Erythroblast (primary cell): Measurements from ENCODE around the gene TYROBP.

ENCODE experiments used
- GATA1 ChIP-seq: IDR thresholded peaks from 2 replicates; pipeline ENCODE4 v1.6.1; 2011; ENCODE audit warnings: low read depth, mild to moderate bottlenecking, control low read depth, low read length, moderate library complexity
- POLR2A ChIP-seq: IDR thresholded peaks from 2 replicates; pipeline ENCODE4 v1.6.1; 2011; ENCODE audit warnings: mild to moderate bottlenecking, low read length

DNA sequence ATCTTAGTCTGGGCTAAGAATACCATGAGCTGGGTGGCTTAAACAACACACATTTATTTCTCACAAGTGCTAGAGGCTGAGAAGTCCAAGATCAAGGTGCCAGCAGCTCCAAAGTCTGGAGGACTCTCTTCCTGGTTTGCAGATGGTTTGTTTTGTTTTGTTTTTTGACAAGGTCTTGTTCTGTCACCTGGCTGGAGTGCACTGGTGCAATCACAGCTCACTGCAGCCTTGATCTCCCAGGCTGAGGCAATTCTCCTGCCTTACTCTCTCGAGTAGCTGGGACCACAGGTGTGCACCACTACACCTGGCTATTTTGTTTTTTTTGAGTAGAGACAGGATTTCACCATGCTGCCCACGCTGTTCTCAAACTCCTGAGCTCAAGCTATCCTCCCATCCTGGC lies 24.2 kb downstream of the TYROBP start:
- no peak for TF ChIP-seq POLR2A
- TF ChIP-seq GATA1: no peak
